Epithelial cell of proximal tubule (primary cell): ENCODE measurements around the gene PAH. TPM values are rescaled to one million over a fixed set of nuclear protein-coding genes. Genes with fewer than 3 reads are reported as not detected.

Experiments
- DNase-seq: peaks from one replicate; pipeline ENCODE4 v3.0.0-alpha.2; 2011; ENCODE audit warnings: low read depth
- H3K4me3 ChIP-seq: 2 replicates; pipeline ENCODE4 v1.5.1; 2011; ENCODE audit warnings: low read depth, mild to moderate bottlenecking, low read length
- total RNA-seq: library from RNA; depleted of rRNA; stranded (reverse); fragments of >200 nt; gene quantifications from 2 replicates; pipeline ENCODE4 v1.2.3, GENCODE V29; 2015
- TF ChIP-seq, protein P1 (sequence below): conservative IDR thresholded peaks from 2 replicates; pipeline ENCODE4 v1.5.1; 2012; ENCODE audit warnings: low read depth, mild to moderate bottlenecking, low read length

PAH gene
- total RNA-seq, 1 donor from 2014 or later: not detected

DNA sequence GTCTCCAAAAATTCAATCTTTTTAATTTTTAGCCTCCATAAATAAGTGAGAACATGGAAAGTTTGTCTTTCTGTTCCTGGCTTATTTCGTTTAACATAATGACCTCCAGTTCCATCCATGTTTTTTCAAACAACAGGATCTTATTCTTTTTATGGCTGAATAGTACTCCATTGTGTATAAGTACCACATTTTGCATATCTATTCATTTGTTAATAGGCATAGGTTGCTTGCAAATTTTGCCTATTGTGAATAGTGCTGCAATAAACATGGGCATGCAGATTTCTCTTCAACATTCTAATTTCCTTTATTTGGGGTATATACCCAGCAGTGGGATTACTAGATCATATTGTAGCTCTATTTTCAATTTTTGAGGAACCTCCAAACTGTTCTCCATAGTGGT is 16.1 kb upstream of the PAH start:
- no peak overlapping the region for H3K4me3 ChIP-seq
- DNase-seq: no peak
- TF ChIP-seq, protein P1, sequence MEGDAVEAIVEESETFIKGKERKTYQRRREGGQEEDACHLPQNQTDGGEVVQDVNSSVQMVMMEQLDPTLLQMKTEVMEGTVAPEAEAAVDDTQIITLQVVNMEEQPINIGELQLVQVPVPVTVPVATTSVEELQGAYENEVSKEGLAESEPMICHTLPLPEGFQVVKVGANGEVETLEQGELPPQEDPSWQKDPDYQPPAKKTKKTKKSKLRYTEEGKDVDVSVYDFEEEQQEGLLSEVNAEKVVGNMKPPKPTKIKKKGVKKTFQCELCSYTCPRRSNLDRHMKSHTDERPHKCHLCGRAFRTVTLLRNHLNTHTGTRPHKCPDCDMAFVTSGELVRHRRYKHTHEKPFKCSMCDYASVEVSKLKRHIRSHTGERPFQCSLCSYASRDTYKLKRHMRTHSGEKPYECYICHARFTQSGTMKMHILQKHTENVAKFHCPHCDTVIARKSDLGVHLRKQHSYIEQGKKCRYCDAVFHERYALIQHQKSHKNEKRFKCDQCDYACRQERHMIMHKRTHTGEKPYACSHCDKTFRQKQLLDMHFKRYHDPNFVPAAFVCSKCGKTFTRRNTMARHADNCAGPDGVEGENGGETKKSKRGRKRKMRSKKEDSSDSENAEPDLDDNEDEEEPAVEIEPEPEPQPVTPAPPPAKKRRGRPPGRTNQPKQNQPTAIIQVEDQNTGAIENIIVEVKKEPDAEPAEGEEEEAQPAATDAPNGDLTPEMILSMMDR: no peak

DNA sequence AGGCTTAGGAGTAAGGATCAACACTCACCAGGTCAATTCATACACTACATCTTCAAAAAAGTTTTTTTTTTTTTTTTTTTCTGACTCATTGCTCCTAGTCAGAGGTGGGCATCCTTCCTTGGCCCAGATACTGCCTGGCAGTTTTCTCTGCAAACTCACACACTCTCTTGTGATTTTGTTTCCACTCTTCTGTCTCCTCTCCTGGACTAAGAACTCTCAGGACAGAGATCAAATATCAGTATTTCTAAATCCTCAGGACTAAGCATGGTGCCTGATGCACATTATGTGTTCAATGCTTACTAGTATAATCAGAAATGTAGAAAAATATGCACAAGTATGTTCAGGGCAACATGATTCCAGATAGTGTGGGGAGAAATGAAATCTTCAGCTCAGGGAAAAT is 10.2 kb upstream of the PAH start:
- TF ChIP-seq, protein P1: no peak
- DNase-seq: no peak

DNA sequence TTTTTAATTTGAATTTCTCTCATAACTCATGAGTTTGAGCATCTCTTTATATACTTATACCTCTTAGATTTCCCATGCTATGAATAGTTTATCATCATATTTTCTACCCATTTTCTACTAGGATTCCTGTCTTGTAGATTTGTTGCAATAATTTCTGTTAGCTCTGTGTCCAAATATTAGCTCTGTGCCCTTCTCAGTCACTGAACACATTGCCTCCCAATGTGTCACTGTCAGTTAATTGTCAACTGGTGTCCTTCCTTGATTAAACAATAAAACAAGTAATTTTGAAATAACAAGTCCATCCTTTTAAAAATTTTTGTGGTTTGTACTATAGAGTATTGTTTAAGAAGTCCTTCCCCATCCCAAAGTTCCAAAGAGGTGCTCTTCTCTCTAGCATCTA is 4.2 kb upstream of the PAH start:
- H3K4me3 ChIP-seq: no peak overlapping the region
- no peak for DNase-seq
- TF ChIP-seq, protein P1: no peak

More for the DNA sequence above, 10.2 kb upstream of the PAH start:
- H3K4me3 ChIP-seq: no peak overlapping the region

DNA sequence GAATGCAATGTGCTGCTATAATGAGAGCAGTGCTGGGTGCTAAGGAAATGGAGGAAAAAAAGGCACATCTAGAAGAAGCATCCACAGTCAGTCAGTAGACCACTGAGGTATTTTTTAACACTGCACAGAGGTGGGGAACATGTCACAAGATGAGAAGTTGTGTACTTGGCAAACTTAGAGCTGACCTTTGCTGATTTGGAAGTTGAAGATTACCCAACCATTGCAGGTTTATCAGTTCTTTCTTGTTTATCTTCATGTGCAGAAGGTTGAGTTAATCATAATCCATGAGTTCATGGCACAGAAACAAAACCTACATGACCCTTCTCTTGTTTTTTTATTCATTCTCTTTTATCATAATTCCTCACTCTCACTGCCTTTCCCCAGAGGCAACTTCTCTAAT is 3.2 kb upstream of the PAH start:
- no peak for DNase-seq
- TF ChIP-seq, protein P1: no peak

DNA sequence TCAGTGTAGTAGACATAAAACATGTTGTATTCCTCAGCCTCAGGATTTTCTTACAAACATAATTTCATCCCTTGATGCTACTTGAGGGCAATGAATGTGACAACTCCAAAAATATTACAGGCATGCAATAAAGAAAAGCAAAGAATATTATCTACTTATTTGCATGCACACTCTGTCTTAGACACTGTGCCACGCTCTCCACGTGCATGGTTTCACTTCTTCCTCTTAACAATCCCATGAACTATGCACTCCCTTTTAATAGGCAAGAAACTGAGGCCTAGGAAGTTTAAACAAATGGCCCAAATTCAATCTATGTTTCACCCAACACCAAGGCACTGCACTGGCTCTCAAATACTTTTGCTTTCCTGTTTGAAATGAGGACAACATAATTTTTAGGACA is 1.8 kb upstream of the PAH start:
- TF ChIP-seq, protein P1: no peak
- no peak overlapping the region for H3K4me3 ChIP-seq

More for the DNA sequence above, 3.2 kb upstream of the PAH start:
- no peak overlapping the region for H3K4me3 ChIP-seq

DNA sequence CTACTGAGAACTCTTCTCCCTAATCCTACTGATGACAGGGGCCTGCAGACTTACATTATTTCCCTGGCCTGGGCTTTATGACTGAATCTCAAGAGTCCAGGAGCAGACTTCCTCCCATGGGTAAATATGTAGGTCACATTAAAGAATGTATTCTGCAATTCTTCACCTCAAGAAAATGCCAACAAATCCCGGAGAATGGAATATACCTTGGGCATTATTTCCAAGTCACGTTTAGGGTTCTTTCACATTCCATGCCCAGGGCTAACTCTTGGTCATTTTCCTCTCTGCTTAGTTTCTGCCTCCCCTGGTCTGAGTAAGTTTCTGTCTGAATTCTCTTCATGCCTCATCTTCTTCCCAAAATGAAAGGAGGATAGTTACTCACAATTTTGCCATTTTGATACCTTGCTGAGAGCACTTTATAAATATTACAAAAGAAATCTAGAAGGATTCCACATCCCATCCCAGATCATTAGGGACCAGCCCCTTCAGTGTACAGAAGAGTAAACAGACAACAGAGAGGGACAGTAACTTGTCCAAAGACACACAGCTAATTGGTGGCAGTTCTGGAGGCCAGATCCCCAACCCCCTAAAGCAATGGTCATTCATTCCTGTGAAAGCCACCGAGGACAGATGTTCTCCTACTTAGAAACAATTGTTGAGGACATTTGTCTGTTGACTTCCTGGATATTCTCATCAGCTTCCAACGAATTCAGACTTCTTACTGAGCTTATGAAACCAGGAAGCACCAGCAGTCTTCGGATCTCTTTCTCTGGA is 605 bp downstream of the PAH start:
- DNase-seq: no peak
- TF ChIP-seq, protein P1: no peak
- H3K4me3 ChIP-seq: peak overlapping the region; percentile 54

More for the DNA sequence above, 1.8 kb upstream of the PAH start:
- no peak for DNase-seq

DNA sequence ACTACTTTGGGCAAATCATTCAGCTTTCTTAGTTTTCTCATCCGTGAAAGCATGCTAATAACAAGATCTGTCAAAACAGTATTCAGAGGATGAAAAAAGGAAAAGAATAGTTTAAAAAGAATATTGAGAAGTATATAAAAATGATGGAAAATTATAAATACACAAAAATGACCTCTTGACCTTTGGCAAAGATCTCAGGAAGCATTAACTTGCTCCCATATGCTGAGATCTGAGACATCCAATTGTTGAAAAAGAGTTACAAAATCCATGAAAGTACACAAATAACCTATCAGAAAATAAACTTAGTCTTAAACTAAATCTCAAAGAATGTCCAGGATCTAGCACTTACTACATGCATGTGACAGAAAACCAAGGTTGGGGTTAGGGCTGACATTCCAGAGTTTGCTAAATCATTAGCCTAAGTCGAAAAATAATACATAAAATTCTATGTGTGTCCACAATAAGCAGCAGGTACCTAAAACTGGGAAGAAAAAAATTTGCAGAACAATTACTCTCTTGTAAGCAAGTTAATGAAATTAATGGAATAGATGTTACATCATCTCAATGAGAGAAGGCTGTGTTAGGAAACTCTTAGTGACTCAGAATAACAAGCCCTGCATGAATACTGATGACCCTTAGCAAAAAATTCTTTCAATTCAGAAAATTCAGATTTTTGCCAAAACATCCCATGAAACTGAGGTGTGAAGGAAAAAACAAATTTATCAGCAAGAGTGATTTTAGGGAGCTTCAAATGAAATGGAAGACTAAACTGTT is 3.4 kb downstream of the PAH start:
- H3K4me3 ChIP-seq: no peak overlapping the region
- DNase-seq: no peak
- TF ChIP-seq, protein P1: no peak
